Fibroblast of mammary gland (primary cell): ENCODE measurements around the gene USP15.

Experiments
- DNase-seq: peaks from one replicate; pipeline ENCODE4 v3.0.0-alpha.2; 2010; ENCODE audit warnings: low read depth
- H3K4me3 ChIP-seq: 2 replicates; pipeline ENCODE4 v1.5.1; 2011; ENCODE audit warnings: low read depth, mild to moderate bottlenecking, low read length, moderate library complexity; ENCODE audit not compliant: control insufficient read depth
- CTCF ChIP-seq: conservative IDR thresholded peaks from 2 replicates; pipeline ENCODE4 v1.5.1; 2011; ENCODE audit warnings: low read depth, low read length, inconsistent platforms; ENCODE audit not compliant: control insufficient read depth, insufficient read depth

The USP15 gene

DNA sequence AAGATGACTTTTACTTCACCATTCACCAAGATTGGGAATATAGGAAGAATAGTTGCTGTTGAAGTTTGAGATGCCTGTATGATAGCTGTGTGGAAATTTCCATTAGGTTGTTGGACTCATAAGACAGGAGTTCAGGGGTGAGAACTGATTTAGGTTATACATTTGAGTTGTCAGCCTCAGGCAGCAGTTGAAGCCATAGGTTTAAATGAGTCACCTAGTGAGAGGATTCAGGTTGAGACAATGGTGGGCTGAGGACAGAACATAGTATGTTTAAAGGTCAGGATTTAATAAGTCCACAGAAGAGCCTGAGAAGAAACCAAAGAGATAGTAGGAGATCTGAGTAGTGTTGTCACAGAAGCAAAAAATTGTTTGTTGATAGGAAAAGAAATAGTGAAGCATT is 142.8 kb downstream of the USP15 start:
- TF ChIP-seq CTCF: no peak
- DNase-seq: no peak

GRCh38 chr12:62407587-62407986 is 147.4 kb downstream of the USP15 start:
- no peak for TF ChIP-seq CTCF
- H3K4me3 ChIP-seq: no peak overlapping the region
- no peak for DNase-seq

More for the DNA sequence above, 142.8 kb downstream of the USP15 start:
- H3K4me3 ChIP-seq: no peak overlapping the region

DNA sequence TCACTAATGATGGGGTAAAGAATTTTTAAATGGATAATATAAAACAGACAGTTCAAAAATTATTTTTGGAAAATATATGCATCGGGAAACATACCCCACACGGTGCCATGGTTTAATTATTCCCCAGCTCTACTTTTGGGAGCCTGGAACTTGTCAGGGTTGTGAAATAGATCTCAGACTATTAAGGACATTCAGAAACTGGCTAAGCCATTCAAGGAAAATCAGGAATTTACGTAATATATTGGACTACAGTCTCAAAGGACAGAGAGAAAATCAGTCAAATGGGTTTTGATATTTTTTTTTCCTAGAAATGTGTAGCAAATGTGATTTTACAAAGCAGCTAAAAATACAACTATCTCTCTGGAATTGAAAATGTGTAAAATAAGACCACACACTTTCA is 148.9 kb downstream of the USP15 start:
- no peak overlapping the region for H3K4me3 ChIP-seq
- no peak for DNase-seq
- TF ChIP-seq CTCF: no peak

- no peak for DNase-seq
- H3K4me3 ChIP-seq: no peak overlapping the region
- TF ChIP-seq CTCF: no peak
Observed at GRCh38 chr12:62414180-62414579, 154.0 kb downstream of the USP15 start.

DNA sequence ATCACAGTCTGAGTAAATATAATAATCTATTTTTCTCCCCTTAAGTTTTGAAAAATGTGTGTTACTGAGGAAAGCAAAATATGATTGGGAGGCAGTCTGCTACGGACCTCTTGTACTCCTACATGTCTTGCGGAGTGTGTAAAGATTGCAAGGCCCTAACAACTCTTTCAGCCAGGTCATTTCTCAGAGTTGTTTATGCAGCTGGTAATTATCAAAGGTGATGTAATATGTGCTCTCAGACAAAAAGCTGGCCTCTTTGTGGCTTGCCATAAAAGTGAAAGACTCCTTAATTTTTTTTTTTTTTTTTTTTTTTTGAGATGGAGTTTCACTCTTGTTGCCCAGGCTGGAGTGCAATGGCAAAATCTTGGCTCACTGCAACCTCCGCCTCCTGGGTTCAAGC is 165.9 kb downstream of the USP15 start:
- TF ChIP-seq CTCF: no peak
- H3K4me3 ChIP-seq: no peak overlapping the region
- peak; percentile 69 for DNase-seq

DNA sequence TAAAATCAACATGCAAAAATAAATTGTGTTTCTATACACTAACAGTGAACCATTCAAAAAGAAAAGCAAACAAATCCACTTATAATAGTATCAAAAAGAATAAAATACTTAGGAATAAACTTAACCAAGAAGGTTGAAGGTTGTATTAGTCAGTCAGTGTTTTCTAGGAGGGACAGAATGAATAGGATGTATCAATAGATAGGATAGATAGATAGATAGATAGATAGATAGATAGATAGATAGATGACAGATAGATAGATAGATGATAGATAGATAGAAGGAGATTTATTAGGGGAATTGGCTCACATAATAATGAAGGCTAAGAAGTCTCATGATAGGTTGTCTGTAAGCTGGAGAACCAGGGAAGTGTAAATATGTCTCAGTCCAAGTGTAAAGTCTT is 169.3 kb downstream of the USP15 start:
- no peak for TF ChIP-seq CTCF
- H3K4me3 ChIP-seq: no peak overlapping the region
- no peak for DNase-seq
